Neuron (in vitro differentiated cells): ENCODE measurements around the gene BTBD16.

Source experiments
- H2AFZ ChIP-seq: one replicate; pipeline ENCODE4 v1.6.1; 2013; ENCODE audit warnings: low read depth, mild to moderate bottlenecking, inconsistent platforms, low read length, moderate library complexity
- H3K27me3 ChIP-seq: one replicate; pipeline ENCODE4 v1.6.1; 2013; ENCODE audit warnings: low read length; ENCODE audit not compliant: insufficient read depth
- H3K36me3 ChIP-seq: one replicate; pipeline ENCODE4 v1.6.1; 2013; ENCODE audit warnings: low read length; ENCODE audit not compliant: insufficient read depth
- H3K4me1 ChIP-seq: one replicate; pipeline ENCODE4 v1.6.1; 2013; ENCODE audit warnings: low read length; ENCODE audit not compliant: insufficient read depth
- H3K4me3 ChIP-seq: 2 replicates; pipeline ENCODE4 v1.5.1; 2013; ENCODE audit warnings: mild to moderate bottlenecking, low read length, moderate library complexity
- H3K9me3 ChIP-seq: one replicate; pipeline ENCODE4 v1.6.1; 2013; ENCODE audit warnings: low read length

Gene BTBD16

DNA sequence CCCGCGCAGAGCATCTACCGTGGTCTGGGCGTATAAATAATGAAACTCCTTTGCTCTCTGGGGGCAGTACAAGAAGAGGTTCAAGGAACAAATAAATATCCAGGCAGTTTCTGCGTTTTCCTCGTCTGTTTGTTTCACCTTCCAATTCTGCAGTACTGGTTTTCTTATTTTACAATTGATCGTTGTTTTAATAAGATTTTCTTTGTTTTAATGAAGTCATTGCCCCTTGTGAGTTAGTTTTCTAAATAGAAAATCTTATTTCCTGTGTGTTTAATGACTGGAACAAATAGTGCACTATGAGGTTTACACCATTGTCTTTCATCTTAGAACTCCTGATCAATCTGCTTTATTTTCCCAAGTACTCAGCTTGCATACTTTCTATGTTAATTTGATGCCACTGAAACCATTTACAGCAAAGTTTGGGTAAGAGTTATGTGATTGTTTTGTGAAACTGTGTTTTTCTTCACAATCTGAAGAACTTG is 104.6 kb downstream of the BTBD16 start:
- H2AFZ ChIP-seq = peak overlapping the region; percentile 96
- H3K36me3 ChIP-seq = no peaks in the 10 kb centered on the region

DNA sequence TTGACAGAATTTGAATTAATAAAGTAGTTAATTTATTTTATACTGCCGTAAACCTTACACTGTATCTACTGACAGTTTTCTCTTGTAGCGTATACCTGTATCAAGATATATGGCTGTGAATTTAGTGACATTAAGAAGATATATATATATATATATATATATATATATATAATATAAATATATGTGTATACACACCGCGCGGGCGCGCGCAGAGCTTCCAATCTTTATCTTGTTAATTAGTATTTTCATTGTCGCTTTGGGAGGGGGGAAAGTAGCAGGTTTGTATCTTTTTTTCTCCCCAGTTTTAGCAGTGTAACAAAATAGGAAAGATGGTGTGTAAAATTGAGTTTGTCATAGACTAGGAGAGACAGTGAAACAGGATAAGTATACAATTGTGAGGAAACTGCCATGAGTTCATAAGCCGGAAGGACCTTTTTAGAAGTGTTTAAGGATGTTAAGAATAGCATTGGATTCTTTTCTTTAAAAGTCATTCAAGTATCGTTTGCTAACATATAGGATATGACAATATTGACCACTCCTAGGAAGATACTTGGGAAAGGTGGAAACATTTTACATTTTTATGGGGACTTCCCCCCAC is 105.4 kb downstream of the BTBD16 start:
- H3K27me3 ChIP-seq = no peaks in the 10 kb centered on the region
- no peaks in the 10 kb centered on the region for H3K36me3 ChIP-seq
- peaks cover 3% of the 10 kb centered on the region for H3K9me3 ChIP-seq
- no peak overlapping the region for H2AFZ ChIP-seq
- peaks cover 16% of the 10 kb centered on the region for H3K4me1 ChIP-seq
- H3K4me3 ChIP-seq = no peak overlapping the region

More for the DNA sequence above, 104.6 kb downstream of the BTBD16 start:
- peaks cover 16% of the 10 kb centered on the region for H3K4me1 ChIP-seq
- peak overlapping the region; percentile 64 for H3K4me3 ChIP-seq
- peaks cover 3% of the 10 kb centered on the region for H3K9me3 ChIP-seq
- no peaks in the 10 kb centered on the region for H3K27me3 ChIP-seq

DNA sequence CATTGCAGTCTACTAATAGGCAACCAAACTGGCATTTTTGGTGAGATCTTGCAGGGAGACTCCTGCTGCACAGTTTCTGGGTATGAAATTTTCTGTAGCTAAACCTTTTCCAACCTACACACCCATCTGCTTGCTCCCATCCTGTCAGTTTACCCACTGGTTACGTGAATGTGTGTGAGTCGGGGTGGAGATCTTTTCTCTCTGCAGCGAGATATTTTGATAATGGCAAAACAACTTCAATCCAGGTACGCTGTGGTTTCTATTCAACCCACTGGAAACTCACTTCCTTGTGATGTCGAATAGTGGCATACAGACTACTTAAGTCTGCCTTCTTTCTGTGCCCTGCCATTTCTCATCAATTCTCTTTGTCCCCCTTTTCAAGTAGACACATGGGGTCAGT is 107.9 kb downstream of the BTBD16 start:
- H3K4me3 ChIP-seq = no peak overlapping the region
- H3K4me1 ChIP-seq = peaks cover 11% of the 10 kb centered on the region
- H3K27me3 ChIP-seq = no peaks in the 10 kb centered on the region
- peaks cover 3% of the 10 kb centered on the region for H3K9me3 ChIP-seq
- H2AFZ ChIP-seq = no peak overlapping the region
- H3K36me3 ChIP-seq = no peaks in the 10 kb centered on the region

- Histone ChIP-seq H3K4me1 (peaks cover 10% of the 10 kb centered on the region), H3K9me3 (peaks cover 3% of the 10 kb centered on the region), H3K36me3 (no peaks in the 10 kb centered on the region), H3K27me3 (no peaks in the 10 kb centered on the region), H2AFZ (no peak overlapping the region), H3K4me3 (no peak overlapping the region)
Measured at GRCh38 chr10:122379537-122379936, 108.4 kb downstream of the BTBD16 start.

GRCh38 chr10:122380703-122381102 is 109.6 kb downstream of the BTBD16 start:
- Histone ChIP-seq H2AFZ (no peak overlapping the region), H3K9me3 (peaks cover 3% of the 10 kb centered on the region), H3K36me3 (no peaks in the 10 kb centered on the region), H3K4me3 (no peak overlapping the region), H3K4me1 (peaks cover 5% of the 10 kb centered on the region), H3K27me3 (no peaks in the 10 kb centered on the region)

DNA sequence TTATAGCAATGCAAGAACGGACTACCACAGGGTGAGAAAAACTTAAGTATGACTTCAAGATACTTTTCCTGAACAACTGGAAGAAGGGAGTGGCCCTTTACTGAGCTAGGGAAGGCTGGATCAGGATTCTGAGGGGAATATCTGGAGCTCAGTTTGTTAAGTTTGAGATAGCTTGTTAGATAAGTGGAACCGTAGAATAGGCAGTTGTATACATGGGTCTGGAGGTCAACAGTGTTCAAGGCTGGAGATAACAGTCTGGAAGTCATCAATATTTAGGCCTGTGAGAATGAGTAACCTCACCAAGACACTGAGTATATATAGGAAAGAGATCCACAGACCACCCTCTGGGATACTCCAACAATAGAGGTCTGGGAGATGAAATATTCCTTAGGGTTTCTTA is 110.6 kb downstream of the BTBD16 start:
- Histone ChIP-seq H3K9me3 (peaks cover 3% of the 10 kb centered on the region), H3K36me3 (no peaks in the 10 kb centered on the region), H3K4me1 (peaks cover under 1% of the 10 kb centered on the region), H2AFZ (no peak overlapping the region), H3K27me3 (no peaks in the 10 kb centered on the region), H3K4me3 (no peak overlapping the region)

DNA sequence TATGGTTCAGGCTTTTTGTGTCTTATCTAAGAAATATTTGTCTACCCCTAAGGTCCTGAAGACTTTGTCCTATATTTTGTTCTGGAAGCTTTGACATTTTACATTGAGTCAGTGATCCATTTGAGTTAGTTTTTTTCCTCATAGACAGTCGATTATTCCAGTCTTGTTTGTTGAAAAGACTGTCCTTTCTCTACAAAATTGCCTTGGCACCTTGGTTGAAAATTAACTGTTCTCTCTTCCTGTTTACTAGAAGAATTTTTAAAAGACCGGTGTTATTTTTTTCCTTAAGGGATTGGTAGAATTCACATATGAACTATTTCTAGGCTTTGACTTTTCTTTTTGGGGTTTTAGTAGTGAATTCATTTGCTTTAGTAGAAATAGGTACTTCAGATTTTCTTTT is 115.4 kb downstream of the BTBD16 start:
- no peaks in the 10 kb centered on the region for H3K27me3 ChIP-seq
- no peaks in the 10 kb centered on the region for H3K4me1 ChIP-seq
- H2AFZ ChIP-seq = no peak overlapping the region
- H3K4me3 ChIP-seq = no peak overlapping the region
- peaks cover 4% of the 10 kb centered on the region for H3K9me3 ChIP-seq
- H3K36me3 ChIP-seq = no peaks in the 10 kb centered on the region

GRCh38 chr10:122387572-122387971 is 116.5 kb downstream of the BTBD16 start:
- H2AFZ ChIP-seq = no peak overlapping the region
- H3K4me1 ChIP-seq = no peaks in the 10 kb centered on the region
- H3K27me3 ChIP-seq = no peaks in the 10 kb centered on the region
- peaks cover 4% of the 10 kb centered on the region for H3K9me3 ChIP-seq
- H3K36me3 ChIP-seq = no peaks in the 10 kb centered on the region
- no peak overlapping the region for H3K4me3 ChIP-seq
